Measurements from ENCODE around the gene DOCK2. TPM values are rescaled to one million over a fixed set of nuclear protein-coding genes. Genes with fewer than 3 reads are reported as not detected.

DOCK2 gene
- total and polyA plus RNA-seq, 12 donors: 3.3 to 59.5 (median 21.0) TPM

GRCh38 chr5:169706071-169706470, 69.0 kb downstream of the DOCK2 start:
- no peak for DNase-seq
- WGBS, 4 donors: 92 to 100% (median 94%) methylated on average over 1 of the region's 1 CpG
- Histone ChIP-seq H3K4me1 (replicated peaks in 1 of 2) (peaks cover 6 to 17% of the 10 kb centered on the region in 2 donors), H3K36me3 (replicated peaks in 1 of 2) (no peaks in the 10 kb centered on the region), H3K27ac (peak overlapping the region in 3 of 5 donors; percentile 59 to 76 (median 69)), H3K4me3 (no peak overlapping the region), H3K9me3 (replicated peaks in 1 of 3) (no peaks in the 10 kb centered on the region), H3K27me3 (no peaks in the 10 kb centered on the region)
- TF ChIP-seq CTCF (IDR thresholded peaks at IDR 0.05) (no peak), POLR2A (IDR thresholded peaks at IDR 0.05) (no peak)
- intact Hi-C loops (cut with DNase I): no loop called here

- 26 to 50% (median 46%) methylated on average over 8 to 9 of the region's 9 CpGs for WGBS, 4 donors
- H3K4me1 ChIP-seq (replicated peaks in 1 of 2): peaks cover 6 to 17% of the 10 kb centered on the region in 2 donors
- no peaks in the 10 kb centered on the region for H3K9me3 ChIP-seq (replicated peaks in 1 of 3)
- H3K27ac ChIP-seq: peak overlapping the region in 4 of 5 donors; percentile 27 to 76 (median 64)
- intact Hi-C loops (cut with DNase I): no loop called here
- H3K27me3 ChIP-seq: no peaks in the 10 kb centered on the region
- no peak overlapping the region for H3K4me3 ChIP-seq
- no peaks in the 10 kb centered on the region for H3K36me3 ChIP-seq (replicated peaks in 1 of 2)
- TF ChIP-seq POLR2A (IDR thresholded peaks at IDR 0.05): no peak
- no peak for TF ChIP-seq CTCF (IDR thresholded peaks at IDR 0.05)
- DNase-seq: peak; percentile 72 to 89 (median 84)
Observed at GRCh38 chr5:169706758-169707450, 69.8 kb downstream of the DOCK2 start.

- no peaks in the 10 kb centered on the region for H3K9me3 ChIP-seq (replicated peaks in 1 of 3)
- no peaks in the 10 kb centered on the region for H3K36me3 ChIP-seq (replicated peaks in 1 of 2)
- 96 to 100% (median 98%) methylated on average over 3 of the region's 3 CpGs for WGBS, 4 donors
- intact Hi-C loops (cut with DNase I): no loop called here
- H3K27ac ChIP-seq: peak overlapping the region in 4 of 5 donors; percentile 27 to 76 (median 64)
- TF ChIP-seq POLR2A (IDR thresholded peaks at IDR 0.05) (no peak), CTCF (IDR thresholded peaks at IDR 0.05) (no peak)
- DNase-seq: peak in 1 of 7 donors; percentile 10
- no peak overlapping the region for H3K4me3 ChIP-seq
- no peaks in the 10 kb centered on the region for H3K27me3 ChIP-seq
- H3K4me1 ChIP-seq (replicated peaks in 1 of 2): peaks cover 6 to 17% of the 10 kb centered on the region in 2 donors
Observed at GRCh38 chr5:169707686-169708085, 70.6 kb downstream of the DOCK2 start.

- DNase-seq: no peak
- intact Hi-C loops (cut with DNase I): no loop called here
- H3K27ac ChIP-seq: no peak overlapping the region
- no peak for TF ChIP-seq CTCF (IDR thresholded peaks at IDR 0.05)
- TF ChIP-seq POLR2A (IDR thresholded peaks at IDR 0.05): no peak
- 43 to 62% (median 56%) methylated on average over 4 of the region's 4 CpGs for WGBS, 4 donors
- no peaks in the 10 kb centered on the region for H3K27me3 ChIP-seq
- H3K36me3 ChIP-seq (replicated peaks in 1 of 2): no peaks in the 10 kb centered on the region
- no peak overlapping the region for H3K4me3 ChIP-seq
- H3K4me1 ChIP-seq (replicated peaks in 1 of 2): peaks cover 6 to 17% of the 10 kb centered on the region in 2 donors
- no peaks in the 10 kb centered on the region for H3K9me3 ChIP-seq (replicated peaks in 1 of 3)
Observed at GRCh38 chr5:169710675-169711074, 73.6 kb downstream of the DOCK2 start.

All from adrenal gland (tissue), 12 donors.